K562 (cell line): Measurements from ENCODE around the gene SEC22C. TPM values are rescaled to one million over a fixed set of nuclear protein-coding genes. Genes with fewer than 3 reads are reported as not detected.

Experiments used
- ARID1B ChIP-seq: fragments of 450-650 bp; IDR thresholded peaks from 2 replicates; pipeline ENCODE4 v1.6.1; 2016; ENCODE audit warnings: antibody characterized with exemption, mild to moderate bottlenecking, inconsistent platforms
- CEBPB ChIP-seq: fragments of 450-650 bp; IDR thresholded peaks from 2 replicates; pipeline ENCODE4 v1.6.1; 2016; ENCODE audit warnings: missing genetic modification characterization, missing compliant biosample characterization
- DNMT1 ChIP-seq: fragments of 450-650 bp; IDR thresholded peaks from 2 replicates; pipeline ENCODE4 v1.6.1; 2016; ENCODE audit warnings: antibody characterized with exemption, mild to moderate bottlenecking
- FOS ChIP-seq: IDR thresholded peaks from 3 replicates; pipeline ENCODE4 v1.6.1; 2011; ENCODE audit not compliant: insufficient read length; ENCODE audit errors: extremely low read depth
- FOXK1 ChIP-seq: sonication (generic); formaldehyde crosslinking; IDR thresholded peaks from 2 replicates; pipeline ENCODE4 v1.8.0; 2022; ENCODE audit warnings: missing genetic modification reagents, mild to moderate bottlenecking, borderline replicate concordance
- FOXP1 ChIP-seq: sonication (generic); formaldehyde crosslinking; IDR thresholded peaks from 2 replicates; pipeline ENCODE4 v1.8.0; 2022; ENCODE audit warnings: mild to moderate bottlenecking, missing genetic modification reagents
- MCM3 ChIP-seq: fragments of 450-650 bp; IDR thresholded peaks from 2 replicates; pipeline ENCODE4 v1.6.1; 2016
- NONO ChIP-seq, 2 experiments: fragments of 200-400 bp in 1 of 2; fragments of 450-650 bp in 1 of 2; formaldehyde crosslinking in 1 of 2; IDR thresholded peaks; 2 replicates each; pipeline ENCODE4 v1.6.1; 2017; ENCODE audit warnings: low read depth in 2 of 2, mild to moderate bottlenecking in 2 of 2, moderate library complexity in 2 of 2, low read length in 1 of 2
- PML ChIP-seq: IDR thresholded peaks from 2 replicates; pipeline ENCODE4 v1.6.1; 2012; ENCODE audit warnings: low read length, inconsistent platforms
- RBBP5 ChIP-seq: fragments of 200-600 bp; sonication (generic); IDR thresholded peaks from 2 replicates; pipeline ENCODE4 v1.6.1; 2012; ENCODE audit warnings: borderline replicate concordance, mild to moderate bottlenecking, low read length, control low read depth, inconsistent platforms; ENCODE audit not compliant: insufficient read depth, poor library complexity, severe bottlenecking
- SMARCE1 ChIP-seq: fragments of 450-650 bp; IDR thresholded peaks from 2 replicates; pipeline ENCODE4 v1.7.1; 2016; ENCODE audit warnings: mild to moderate bottlenecking
- XRCC4 ChIP-seq: IDR thresholded peaks from one replicate; pipeline ENCODE4 v1.6.1; 2011; ENCODE audit not compliant: insufficient read depth, insufficient read length; ENCODE audit errors: extremely low read depth
- YY1 ChIP-seq, 3 experiments: IDR thresholded peaks; 2 replicates each; pipeline ENCODE4 v1.6.1; 2011; ENCODE audit warnings: low read length in 2 of 3, mild to moderate bottlenecking in 2 of 3, moderate library complexity in 2 of 3, borderline replicate concordance in 1 of 3, control low read depth in 1 of 3, low read depth in 1 of 3; ENCODE audit not compliant: insufficient read depth in 3 of 3, insufficient replicate concordance in 2 of 3, control insufficient read depth in 1 of 3, insufficient read length in 1 of 3; ENCODE audit errors: extremely low read depth in 1 of 3
- ZKSCAN3 ChIP-seq: fragments of 250-450 bp; sonication (Bioruptor Pico); IDR thresholded peaks from 2 replicates; pipeline ENCODE4 v1.4.0; 2020
- polyA plus RNA-seq, 8 experiments: library from polyadenylated mRNA; depleted of rRNA in 4 of 8; stranded (reverse) in 5 of 8; unstranded in 3 of 8; fragments of >200 nt; fragmentation: Nextera tagmentation in 2 of 8; fragmentation: Illumina TruSeq in 1 of 8; extraction: Ambion mirVana in 2 of 8; extraction: Trizol in 1 of 8; gene quantifications; 2 replicates each; pipeline versions ENCODE4 v1.2.1 to v1.2.3, GENCODE V29; 2011 to 2014; ENCODE audit warnings: inconsistent platforms in 1 of 8, missing spikeins in 1 of 8
- total RNA-seq, 7 experiments: library from RNA; depleted of rRNA in 6 of 7; stranded (reverse); fragments of >200 nt in 6 of 7; fragmentation: Illumina TruSeq in 2 of 7; extraction: Trizol in 2 of 7; gene quantifications; 2 replicates each; pipeline versions ENCODE4 v1.2.1 to v1.2.3, GENCODE V29; 2011 to 2021; ENCODE audit warnings: low replicate concordance in 1 of 7
- TF ChIP-seq, protein P1 (sequence below), 2 experiments: fragments of 450-650 bp; formaldehyde crosslinking in 1 of 2; IDR thresholded peaks; 2 replicates each; pipeline versions ENCODE4 v1.4.0 to v1.6.1; 2014 to 2020; ENCODE audit warnings: mild to moderate bottlenecking in 2 of 2, borderline replicate concordance in 1 of 2, low read depth in 1 of 2
- TF ChIP-seq, protein P2 (sequence below): fragments of 250-450 bp; sonication (Bioruptor Pico); IDR thresholded peaks from 2 replicates; pipeline ENCODE4 v1.5.0; 2021; ENCODE audit warnings: mild to moderate bottlenecking, borderline replicate concordance

The SEC22C gene
- total and polyA plus RNA-seq, 9 of the 15 experiments (the other 6 are each of a cell fraction or from before 2014, with no cell fraction given), result 35.6 to 68.4 (median 50.7) TPM

DNA sequence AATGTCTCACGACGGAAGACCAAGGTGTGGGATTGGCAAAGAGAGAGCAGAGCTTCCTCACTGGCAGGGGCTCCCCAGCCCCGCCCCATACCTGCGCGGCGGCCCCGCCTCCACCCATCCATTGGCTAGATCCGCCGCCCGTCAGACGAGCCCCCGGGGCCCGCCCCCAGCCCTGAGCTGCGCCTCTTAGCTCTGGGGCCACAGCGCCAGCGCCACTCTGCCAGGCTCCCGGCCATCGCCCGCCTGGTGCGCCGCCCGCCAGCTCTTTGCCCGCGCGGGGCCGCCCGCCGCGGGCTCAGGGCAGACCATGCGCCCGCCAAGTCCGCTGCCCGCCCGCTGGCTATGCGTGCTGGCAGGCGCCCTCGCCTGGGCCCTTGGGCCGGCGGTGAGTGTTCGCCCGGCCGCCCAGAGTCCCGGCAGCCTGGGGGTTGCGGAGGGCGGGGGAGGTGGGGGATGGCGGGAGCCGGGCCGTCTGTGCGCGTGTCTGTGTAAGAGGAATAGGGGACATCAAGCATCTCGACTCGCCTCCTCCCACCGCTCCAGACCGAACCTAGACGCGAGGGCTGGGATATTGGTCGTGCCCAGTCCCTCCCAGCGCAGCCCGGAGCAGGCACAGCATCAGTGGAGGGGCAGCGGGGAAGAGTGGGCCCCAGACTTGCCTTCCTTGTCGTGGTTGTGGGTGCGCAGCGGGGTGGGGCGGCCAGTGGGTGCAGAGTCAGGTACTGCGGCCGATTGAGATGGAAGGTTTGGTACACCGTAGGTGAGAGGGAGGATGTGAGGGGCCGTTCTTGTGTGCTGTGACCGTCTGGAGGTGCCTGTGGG lies 79.1 kb downstream of the SEC22C start, which contains the start of gene VIPR1 (continued):
- TF ChIP-seq, protein P1, sequence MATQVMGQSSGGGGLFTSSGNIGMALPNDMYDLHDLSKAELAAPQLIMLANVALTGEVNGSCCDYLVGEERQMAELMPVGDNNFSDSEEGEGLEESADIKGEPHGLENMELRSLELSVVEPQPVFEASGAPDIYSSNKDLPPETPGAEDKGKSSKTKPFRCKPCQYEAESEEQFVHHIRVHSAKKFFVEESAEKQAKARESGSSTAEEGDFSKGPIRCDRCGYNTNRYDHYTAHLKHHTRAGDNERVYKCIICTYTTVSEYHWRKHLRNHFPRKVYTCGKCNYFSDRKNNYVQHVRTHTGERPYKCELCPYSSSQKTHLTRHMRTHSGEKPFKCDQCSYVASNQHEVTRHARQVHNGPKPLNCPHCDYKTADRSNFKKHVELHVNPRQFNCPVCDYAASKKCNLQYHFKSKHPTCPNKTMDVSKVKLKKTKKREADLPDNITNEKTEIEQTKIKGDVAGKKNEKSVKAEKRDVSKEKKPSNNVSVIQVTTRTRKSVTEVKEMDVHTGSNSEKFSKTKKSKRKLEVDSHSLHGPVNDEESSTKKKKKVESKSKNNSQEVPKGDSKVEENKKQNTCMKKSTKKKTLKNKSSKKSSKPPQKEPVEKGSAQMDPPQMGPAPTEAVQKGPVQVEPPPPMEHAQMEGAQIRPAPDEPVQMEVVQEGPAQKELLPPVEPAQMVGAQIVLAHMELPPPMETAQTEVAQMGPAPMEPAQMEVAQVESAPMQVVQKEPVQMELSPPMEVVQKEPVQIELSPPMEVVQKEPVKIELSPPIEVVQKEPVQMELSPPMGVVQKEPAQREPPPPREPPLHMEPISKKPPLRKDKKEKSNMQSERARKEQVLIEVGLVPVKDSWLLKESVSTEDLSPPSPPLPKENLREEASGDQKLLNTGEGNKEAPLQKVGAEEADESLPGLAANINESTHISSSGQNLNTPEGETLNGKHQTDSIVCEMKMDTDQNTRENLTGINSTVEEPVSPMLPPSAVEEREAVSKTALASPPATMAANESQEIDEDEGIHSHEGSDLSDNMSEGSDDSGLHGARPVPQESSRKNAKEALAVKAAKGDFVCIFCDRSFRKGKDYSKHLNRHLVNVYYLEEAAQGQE (IDR thresholded peaks at IDR 0.05; ENCODE audit: borderline replicate concordance), result no peak
- TF ChIP-seq, protein P1 (CRISPR knock-in tag; IDR thresholded peaks at IDR 0.05; ENCODE audit: low read depth), result no peak
- no peak for TF ChIP-seq RBBP5
- TF ChIP-seq YY1 (IDR thresholded peaks at IDR 0.05; ENCODE audit: borderline replicate concordance in 1 of 3, control insufficient read depth in 1 of 3, extremely low read depth in 1 of 3, insufficient read depth in 3 of 3, insufficient read length in 1 of 3, insufficient replicate concordance in 2 of 3, low read depth in 1 of 3, low read length in 2 of 3), result no peak
- no peak for TF ChIP-seq FOXP1 (CRISPR knock-in tag)
- no peak for TF ChIP-seq ARID1B
- no peak for TF ChIP-seq XRCC4
- no peak for TF ChIP-seq FOXK1 (CRISPR knock-in tag)
- no peak for TF ChIP-seq ZKSCAN3 (CRISPR knock-in tag)
- TF ChIP-seq, protein P2, sequence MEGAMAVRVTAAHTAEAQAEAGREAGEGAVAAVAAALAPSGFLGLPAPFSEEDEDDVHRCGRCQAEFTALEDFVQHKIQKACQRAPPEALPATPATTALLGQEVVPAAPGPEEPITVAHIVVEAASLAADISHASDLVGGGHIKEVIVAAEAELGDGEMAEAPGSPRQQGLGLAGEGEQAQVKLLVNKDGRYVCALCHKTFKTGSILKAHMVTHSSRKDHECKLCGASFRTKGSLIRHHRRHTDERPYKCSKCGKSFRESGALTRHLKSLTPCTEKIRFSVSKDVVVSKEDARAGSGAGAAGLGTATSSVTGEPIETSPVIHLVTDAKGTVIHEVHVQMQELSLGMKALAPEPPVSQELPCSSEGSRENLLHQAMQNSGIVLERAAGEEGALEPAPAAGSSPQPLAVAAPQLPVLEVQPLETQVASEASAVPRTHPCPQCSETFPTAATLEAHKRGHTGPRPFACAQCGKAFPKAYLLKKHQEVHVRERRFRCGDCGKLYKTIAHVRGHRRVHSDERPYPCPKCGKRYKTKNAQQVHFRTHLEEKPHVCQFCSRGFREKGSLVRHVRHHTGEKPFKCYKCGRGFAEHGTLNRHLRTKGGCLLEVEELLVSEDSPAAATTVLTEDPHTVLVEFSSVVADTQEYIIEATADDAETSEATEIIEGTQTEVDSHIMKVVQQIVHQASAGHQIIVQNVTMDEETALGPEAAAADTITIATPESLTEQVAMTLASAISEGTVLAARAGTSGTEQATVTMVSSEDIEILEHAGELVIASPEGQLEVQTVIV (CRISPR knock-in tag), result no peak
- TF ChIP-seq CEBPB (tag), result no peak
- peak; percentile 55 for TF ChIP-seq FOS
- 0 out of 4 replicates have a peak, but pooled peaks of 1 of the 2 experiments have one; percentile 36 for TF ChIP-seq NONO (IDR thresholded peaks at IDR 0.05; ENCODE audit: low read depth in 2 of 2, low read length in 1 of 2)
- no peak for TF ChIP-seq DNMT1
- TF ChIP-seq PML, result no peak
- TF ChIP-seq SMARCE1, result no peak
- no peak for TF ChIP-seq MCM3
